T-helper 1 cell (primary cell): ENCODE measurements around the gene ERP44.

ENCODE experiments used
- DNase-seq, 5 donors: peaks; one replicate each; pipeline ENCODE4 v3.0.0-alpha.2; 2012 to 2020

Gene ERP44

DNA sequence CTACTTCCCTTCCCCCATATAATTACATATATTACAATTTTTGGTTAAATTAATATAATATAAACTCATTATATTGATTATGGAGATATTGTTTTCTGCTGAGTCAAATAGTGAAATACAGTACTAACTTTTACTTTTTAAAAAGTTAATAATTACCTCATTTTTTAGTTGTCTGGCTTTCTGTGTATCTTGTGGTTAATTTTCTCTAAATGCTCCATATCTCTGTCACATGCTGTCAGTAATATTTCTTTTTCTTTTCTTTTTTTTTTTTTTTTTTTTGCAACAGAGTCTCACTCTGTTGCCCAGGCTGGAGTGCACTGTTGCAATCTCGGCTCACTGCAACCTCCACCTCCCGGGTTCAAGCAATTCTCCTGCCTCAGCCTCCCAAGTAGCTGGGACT is 169.1 kb downstream of the ERP44 start:
- no peak for DNase-seq
